ENCODE data around the gene SFXN5.

DNA sequence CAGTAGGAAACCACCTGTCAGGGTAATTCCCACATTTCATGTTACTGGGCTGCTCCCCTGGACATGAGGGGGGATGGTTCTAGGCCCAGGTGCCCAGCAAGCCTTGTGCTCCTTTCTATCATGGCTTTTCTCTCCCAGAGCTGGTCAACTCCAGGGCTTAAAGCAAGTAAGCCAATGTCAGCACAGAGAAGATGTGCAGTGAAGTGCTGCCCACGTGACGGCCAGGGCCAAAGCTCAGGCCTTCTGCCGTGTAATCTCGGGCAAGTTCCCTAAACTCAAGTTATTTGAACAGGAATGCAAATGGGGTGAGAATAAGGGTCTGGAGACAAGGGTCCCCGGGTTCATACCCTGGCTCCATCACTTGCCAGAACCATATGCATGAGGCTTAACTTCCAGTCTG is 16.5 kb downstream of the SFXN5 start:
- TF ChIP-seq, protein P1, sequence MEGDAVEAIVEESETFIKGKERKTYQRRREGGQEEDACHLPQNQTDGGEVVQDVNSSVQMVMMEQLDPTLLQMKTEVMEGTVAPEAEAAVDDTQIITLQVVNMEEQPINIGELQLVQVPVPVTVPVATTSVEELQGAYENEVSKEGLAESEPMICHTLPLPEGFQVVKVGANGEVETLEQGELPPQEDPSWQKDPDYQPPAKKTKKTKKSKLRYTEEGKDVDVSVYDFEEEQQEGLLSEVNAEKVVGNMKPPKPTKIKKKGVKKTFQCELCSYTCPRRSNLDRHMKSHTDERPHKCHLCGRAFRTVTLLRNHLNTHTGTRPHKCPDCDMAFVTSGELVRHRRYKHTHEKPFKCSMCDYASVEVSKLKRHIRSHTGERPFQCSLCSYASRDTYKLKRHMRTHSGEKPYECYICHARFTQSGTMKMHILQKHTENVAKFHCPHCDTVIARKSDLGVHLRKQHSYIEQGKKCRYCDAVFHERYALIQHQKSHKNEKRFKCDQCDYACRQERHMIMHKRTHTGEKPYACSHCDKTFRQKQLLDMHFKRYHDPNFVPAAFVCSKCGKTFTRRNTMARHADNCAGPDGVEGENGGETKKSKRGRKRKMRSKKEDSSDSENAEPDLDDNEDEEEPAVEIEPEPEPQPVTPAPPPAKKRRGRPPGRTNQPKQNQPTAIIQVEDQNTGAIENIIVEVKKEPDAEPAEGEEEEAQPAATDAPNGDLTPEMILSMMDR (IDR thresholded peaks at IDR 0.05), result no peak
- TF ChIP-seq POLR2AphosphoS5 (IDR thresholded peaks at IDR 0.05; ENCODE audit: low read depth, low read length), result no peak
- TF ChIP-seq, protein P2, sequence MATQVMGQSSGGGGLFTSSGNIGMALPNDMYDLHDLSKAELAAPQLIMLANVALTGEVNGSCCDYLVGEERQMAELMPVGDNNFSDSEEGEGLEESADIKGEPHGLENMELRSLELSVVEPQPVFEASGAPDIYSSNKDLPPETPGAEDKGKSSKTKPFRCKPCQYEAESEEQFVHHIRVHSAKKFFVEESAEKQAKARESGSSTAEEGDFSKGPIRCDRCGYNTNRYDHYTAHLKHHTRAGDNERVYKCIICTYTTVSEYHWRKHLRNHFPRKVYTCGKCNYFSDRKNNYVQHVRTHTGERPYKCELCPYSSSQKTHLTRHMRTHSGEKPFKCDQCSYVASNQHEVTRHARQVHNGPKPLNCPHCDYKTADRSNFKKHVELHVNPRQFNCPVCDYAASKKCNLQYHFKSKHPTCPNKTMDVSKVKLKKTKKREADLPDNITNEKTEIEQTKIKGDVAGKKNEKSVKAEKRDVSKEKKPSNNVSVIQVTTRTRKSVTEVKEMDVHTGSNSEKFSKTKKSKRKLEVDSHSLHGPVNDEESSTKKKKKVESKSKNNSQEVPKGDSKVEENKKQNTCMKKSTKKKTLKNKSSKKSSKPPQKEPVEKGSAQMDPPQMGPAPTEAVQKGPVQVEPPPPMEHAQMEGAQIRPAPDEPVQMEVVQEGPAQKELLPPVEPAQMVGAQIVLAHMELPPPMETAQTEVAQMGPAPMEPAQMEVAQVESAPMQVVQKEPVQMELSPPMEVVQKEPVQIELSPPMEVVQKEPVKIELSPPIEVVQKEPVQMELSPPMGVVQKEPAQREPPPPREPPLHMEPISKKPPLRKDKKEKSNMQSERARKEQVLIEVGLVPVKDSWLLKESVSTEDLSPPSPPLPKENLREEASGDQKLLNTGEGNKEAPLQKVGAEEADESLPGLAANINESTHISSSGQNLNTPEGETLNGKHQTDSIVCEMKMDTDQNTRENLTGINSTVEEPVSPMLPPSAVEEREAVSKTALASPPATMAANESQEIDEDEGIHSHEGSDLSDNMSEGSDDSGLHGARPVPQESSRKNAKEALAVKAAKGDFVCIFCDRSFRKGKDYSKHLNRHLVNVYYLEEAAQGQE (IDR thresholded peaks at IDR 0.05; ENCODE audit: insufficient read depth in 1 of 2, low read depth in 2 of 2, low read length in 1 of 2), result no peak

All from Panc1 (cell line).